Neural cell (in vitro differentiated cells): ENCODE measurements around the gene AHNAK2. TPM values are rescaled to one million over a fixed set of nuclear protein-coding genes. Genes with fewer than 3 reads are reported as not detected.

Experiments used
- H2AFZ ChIP-seq: fragments of 200-600, 300-800 bp; sonication (generic), shearing (Covaris generic); 2 replicates; pipeline ENCODE4 v1.6.0; 2014; ENCODE audit warnings: low read depth, mild to moderate bottlenecking, antibody characterized with exemption, low read length, moderate library complexity
- H3F3A ChIP-seq: fragments of 200-600 bp; shearing (Covaris generic); 2 replicates; pipeline ENCODE4 v1.6.1; 2016; ENCODE audit warnings: mild to moderate bottlenecking, moderate library complexity, mixed read lengths, antibody characterized with exemption, low read length; ENCODE audit not compliant: insufficient read depth, poor library complexity, severe bottlenecking
- H3K27ac ChIP-seq: fragments of 200-600, 300-800 bp; sonication (generic), shearing (Covaris generic); 2 replicates; pipeline ENCODE4 v1.5.1; 2014; ENCODE audit warnings: mild to moderate bottlenecking, low read length, moderate library complexity
- H3K27me3 ChIP-seq: fragments of 300-800, 200-600 bp; sonication (generic), shearing (Covaris generic); 2 replicates; pipeline ENCODE4 v1.6.0; 2014; ENCODE audit warnings: mild to moderate bottlenecking, low read depth, low read length, moderate library complexity; ENCODE audit not compliant: insufficient read depth
- H3K36me3 ChIP-seq: fragments of 300-800, 200-600 bp; sonication (generic), shearing (Covaris generic); 2 replicates; pipeline ENCODE4 v1.5.1; 2014; ENCODE audit warnings: mild to moderate bottlenecking, antibody characterized with exemption, low read length, moderate library complexity; ENCODE audit not compliant: insufficient read depth
- H3K4me2 ChIP-seq: fragments of 300-800, 200-600 bp; sonication (generic), shearing (Covaris generic); 2 replicates; pipeline ENCODE4 v1.6.0; 2014; ENCODE audit warnings: mild to moderate bottlenecking, low read length
- H3K4me3 ChIP-seq: fragments of 300-800, 200-600 bp; sonication (generic), shearing (Covaris generic); 2 replicates; pipeline ENCODE4 v1.5.1; 2014; ENCODE audit warnings: mild to moderate bottlenecking, low read length, moderate library complexity
- H3K79me2 ChIP-seq: fragments of 200-600 bp; shearing (Covaris generic); replicated peaks from 2 replicates; pipeline ENCODE4 v1.6.0; 2014; ENCODE audit warnings: mild to moderate bottlenecking, low read length, moderate library complexity; ENCODE audit not compliant: insufficient read depth
- H3K9ac ChIP-seq: fragments of 300-800, 200-600 bp; sonication (generic), shearing (Covaris generic); 2 replicates; pipeline ENCODE4 v1.6.1; 2016; ENCODE audit warnings: mild to moderate bottlenecking, low read length, mixed read lengths
- H3K9me2 ChIP-seq: fragments of 200-600 bp; shearing (Covaris generic); 2 replicates; pipeline ENCODE4 v1.6.1; 2016; ENCODE audit warnings: mild to moderate bottlenecking, low read length, mixed read lengths; ENCODE audit not compliant: insufficient read depth
- H3K9me3 ChIP-seq: fragments of 200-600, 300-800 bp; sonication (generic), shearing (Covaris generic); 2 replicates; pipeline ENCODE4 v1.6.1; 2016; ENCODE audit warnings: mild to moderate bottlenecking, mixed run types, low read length, moderate library complexity, mixed read lengths
- H4K20me1 ChIP-seq: fragments of 200-600 bp; shearing (Covaris generic); 2 replicates; pipeline ENCODE4 v1.6.1; 2016; ENCODE audit warnings: mild to moderate bottlenecking, mixed run types; ENCODE audit not compliant: insufficient read depth
- CTCF ChIP-seq: fragments of 450-650 bp; IDR thresholded peaks from 2 replicates; pipeline ENCODE4 v1.5.1; 2014; ENCODE audit warnings: antibody characterized with exemption, mild to moderate bottlenecking, moderate library complexity; ENCODE audit not compliant: poor library complexity, severe bottlenecking
- EP300 ChIP-seq: fragments of 450-650 bp; conservative IDR thresholded peaks from 2 replicates; pipeline ENCODE4 v1.6.1; 2014; ENCODE audit warnings: antibody characterized with exemption, mild to moderate bottlenecking, moderate library complexity; ENCODE audit not compliant: poor library complexity, severe bottlenecking
- EZH2 ChIP-seq: fragments of 200-600, 300-800 bp; shearing (Covaris generic), sonication (generic); IDR thresholded peaks from 2 replicates; pipeline ENCODE4 v1.6.1; 2014; ENCODE audit warnings: antibody characterized with exemption, low read length, borderline replicate concordance, mild to moderate bottlenecking; ENCODE audit not compliant: insufficient read depth, poor library complexity, severe bottlenecking
- MXI1 ChIP-seq: fragments of 450-650 bp; conservative IDR thresholded peaks from 2 replicates; pipeline ENCODE4 v1.6.1; 2014; ENCODE audit warnings: antibody characterized with exemption, mild to moderate bottlenecking; ENCODE audit not compliant: poor library complexity, severe bottlenecking
- POLR2AphosphoS5 ChIP-seq: IDR thresholded peaks from 2 replicates; pipeline ENCODE4 v1.6.1; 2012
- RAD21 ChIP-seq: fragments of 450-650 bp; conservative IDR thresholded peaks from 2 replicates; pipeline ENCODE4 v1.6.1; 2014; ENCODE audit warnings: antibody characterized with exemption, mild to moderate bottlenecking, moderate library complexity
- REST ChIP-seq: IDR thresholded peaks from 2 replicates; pipeline ENCODE4 v1.6.1; 2012; ENCODE audit warnings: borderline replicate concordance
- SMC3 ChIP-seq: fragments of 450-650 bp; conservative IDR thresholded peaks from 2 replicates; pipeline ENCODE4 v1.6.1; 2014; ENCODE audit warnings: antibody characterized with exemption, mild to moderate bottlenecking, moderate library complexity; ENCODE audit not compliant: poor library complexity
- TAF1 ChIP-seq: IDR thresholded peaks from 2 replicates; pipeline ENCODE4 v1.6.1; 2012; ENCODE audit warnings: low read depth
- polyA plus RNA-seq: library from polyadenylated mRNA; depleted of rRNA; stranded (reverse); fragments of >200 nt; gene quantifications from 2 replicates; pipeline ENCODE4 v1.2.3, GENCODE V29; 2014

AHNAK2 gene
- polyA plus RNA-seq, 1 donor from 2014 or later = 1.4 TPM

GRCh38 chr14:104913435-104913834 lies 64.7 kb downstream of the AHNAK2 start:
- no peaks in the 10 kb centered on the region for H3F3A ChIP-seq
- H4K20me1 ChIP-seq = no peaks in the 10 kb centered on the region
- TF ChIP-seq EZH2 (no peak), REST (no peak), RAD21 (no peak), POLR2AphosphoS5 (no peak), EP300 (no peak), MXI1 (no peak), SMC3 (no peak), TAF1 (no peak), CTCF (no peak)
- no peaks in the 10 kb centered on the region for H3K9me3 ChIP-seq
- H3K9ac ChIP-seq = no peak overlapping the region
- H3K9me2 ChIP-seq = no peaks in the 10 kb centered on the region
- H3K27me3 ChIP-seq = no peaks in the 10 kb centered on the region
- no peaks in the 10 kb centered on the region for H3K36me3 ChIP-seq
- H3K4me2 ChIP-seq = no peak overlapping the region
- no peak overlapping the region for H3K4me3 ChIP-seq
- no peaks in the 10 kb centered on the region for H3K79me2 ChIP-seq
- H3K27ac ChIP-seq = no peak overlapping the region
- no peak overlapping the region for H2AFZ ChIP-seq

GRCh38 chr14:104912053-104912452 lies 66.1 kb downstream of the AHNAK2 start:
- no peak for TF ChIP-seq CTCF
- no peak for TF ChIP-seq POLR2AphosphoS5
- TF ChIP-seq TAF1 = no peak
- no peak for TF ChIP-seq REST
- no peak for TF ChIP-seq RAD21
- TF ChIP-seq SMC3 = no peak
- TF ChIP-seq EP300 = no peak
- no peak for TF ChIP-seq MXI1
- TF ChIP-seq EZH2 = no peak
- H3K27me3 ChIP-seq = no peaks in the 10 kb centered on the region
- H3K4me2 ChIP-seq = no peak overlapping the region
- no peaks in the 10 kb centered on the region for H3K9me3 ChIP-seq
- no peaks in the 10 kb centered on the region for H4K20me1 ChIP-seq
- no peaks in the 10 kb centered on the region for H3K36me3 ChIP-seq
- H2AFZ ChIP-seq = no peak overlapping the region
- no peak overlapping the region for H3K4me3 ChIP-seq
- no peak overlapping the region for H3K9ac ChIP-seq
- no peaks in the 10 kb centered on the region for H3K79me2 ChIP-seq
- no peaks in the 10 kb centered on the region for H3K9me2 ChIP-seq
- H3F3A ChIP-seq = no peaks in the 10 kb centered on the region
- no peak overlapping the region for H3K27ac ChIP-seq
